Measurements from ENCODE around the gene CCDC85C.

DNA sequence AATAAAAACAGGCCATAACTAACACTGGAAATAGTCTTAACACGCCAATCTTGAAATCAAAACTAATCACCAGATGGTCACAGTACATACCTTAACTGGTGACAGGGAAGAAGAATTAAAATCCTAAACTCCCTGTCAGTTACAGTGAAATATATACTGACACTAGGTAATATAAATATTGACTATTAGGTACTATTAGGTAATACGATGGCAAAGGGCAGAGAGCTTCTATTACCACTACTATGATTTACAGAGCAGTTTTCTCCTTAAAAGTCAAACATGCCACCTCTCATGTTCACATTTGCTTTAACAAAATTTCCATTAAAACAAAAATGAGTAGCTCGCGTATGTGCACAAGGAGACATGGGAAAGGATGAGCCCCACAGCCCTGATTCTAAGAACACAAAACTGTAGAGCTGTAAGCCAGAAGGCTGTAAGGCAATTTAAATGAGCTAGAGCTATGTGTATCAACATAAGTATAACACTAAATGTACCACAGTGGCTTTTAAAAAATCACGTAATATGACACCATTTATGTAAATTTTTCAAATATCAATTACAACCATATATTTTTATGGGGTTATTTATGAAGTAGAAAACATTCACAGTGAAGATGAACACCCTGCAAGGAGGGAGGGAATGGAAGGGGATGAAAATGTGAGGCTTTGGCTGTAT is 142.5 kb downstream of the CCDC85C start:
- TF ChIP-seq POLR2A (IDR thresholded peaks at IDR 0.05) (no peak), CTCF (IDR thresholded peaks at IDR 0.05) (no peak), POLR2AphosphoS5 (IDR thresholded peaks at IDR 0.05) (no peak)

Measured in prostate gland (tissue), 2 donors.